Measurements from ENCODE around the gene INPP5A. TPM values are rescaled to one million over a fixed set of nuclear protein-coding genes. Genes with fewer than 3 reads are reported as not detected.

INPP5A gene
- total RNA-seq, 1 experiment from 2014 or later = 12.3 TPM

DNA sequence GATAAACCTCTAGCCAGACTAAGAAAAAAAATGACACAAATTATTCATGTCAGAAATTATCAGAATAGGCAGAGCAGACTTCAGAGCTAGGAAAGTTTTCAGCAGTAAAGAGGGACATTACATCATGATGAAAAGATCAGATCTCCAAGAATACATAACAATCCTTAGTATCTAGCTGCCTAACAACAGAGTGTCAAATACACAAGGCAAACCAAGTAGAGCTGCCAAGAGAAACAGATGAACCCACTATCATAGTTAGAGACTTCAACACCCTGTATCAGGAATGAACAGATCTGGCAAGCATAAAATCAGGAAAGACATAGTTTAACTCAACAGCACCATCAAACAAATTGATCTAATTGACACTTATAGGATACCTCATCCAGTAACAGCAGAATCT, 156.1 kb downstream of the INPP5A start:
- Histone ChIP-seq H3K4me1 (ENCODE audit: control insufficient read depth in 1 of 2, insufficient read depth in 2 of 2, low read length in 2 of 2) (no peaks in the 10 kb centered on the region), H3K79me2 (ENCODE audit: insufficient read depth, low read length) (no peaks in the 10 kb centered on the region), H3K4me3 (replicated peaks in 1 of 2; ENCODE audit: low read depth in 1 of 2, low read length in 2 of 2) (no peak overlapping the region), H3K27ac (ENCODE audit: low read depth, low read length) (no peak overlapping the region), H3K4me2 (ENCODE audit: low read length) (no peak overlapping the region), H3K9me2 (ENCODE audit: insufficient read depth) (no peaks in the 10 kb centered on the region), H3K36me3 (ENCODE audit: control insufficient read depth in 1 of 2, insufficient read depth in 2 of 2, low read length in 2 of 2) (no peaks in the 10 kb centered on the region), H2AFZ (ENCODE audit: low read depth, low read length, poor library complexity, severe bottlenecking) (no peak overlapping the region), H3K9me3 (ENCODE audit: control insufficient read depth in 1 of 2, insufficient read depth in 1 of 2, low read depth in 1 of 2, low read length in 2 of 2) (no peaks in the 10 kb centered on the region), H3K9ac (ENCODE audit: low read length) (no peak overlapping the region), H4K20me1 (ENCODE audit: insufficient read depth) (no peaks in the 10 kb centered on the region), H3K27me3 (ENCODE audit: insufficient read depth, low read length) (no peaks in the 10 kb centered on the region)
- no TSS peak for BruUV-seq (replicated peaks)
- intact Hi-C loops (cut with micrococcal nuclease) = no loop called here
- no peak for TF ChIP-seq EZH2phosphoT487 (IDR thresholded peaks at IDR 0.05; ENCODE audit: borderline replicate concordance)
- POLR2A ChIA-PET = no interaction called here
- ATAC-seq (no peak), DNase-seq (ENCODE audit: low read depth, low spot score) (no peak)
- CTCF ChIA-PET = no interaction called here
- RAD21 ChIA-PET (ENCODE audit: low non-redundant PET in 1 of 2, low total read pairs in 2 of 2, uncharacterized antibody in 2 of 2, unreplicated experiment in 2 of 2) = no interaction called here

DNA sequence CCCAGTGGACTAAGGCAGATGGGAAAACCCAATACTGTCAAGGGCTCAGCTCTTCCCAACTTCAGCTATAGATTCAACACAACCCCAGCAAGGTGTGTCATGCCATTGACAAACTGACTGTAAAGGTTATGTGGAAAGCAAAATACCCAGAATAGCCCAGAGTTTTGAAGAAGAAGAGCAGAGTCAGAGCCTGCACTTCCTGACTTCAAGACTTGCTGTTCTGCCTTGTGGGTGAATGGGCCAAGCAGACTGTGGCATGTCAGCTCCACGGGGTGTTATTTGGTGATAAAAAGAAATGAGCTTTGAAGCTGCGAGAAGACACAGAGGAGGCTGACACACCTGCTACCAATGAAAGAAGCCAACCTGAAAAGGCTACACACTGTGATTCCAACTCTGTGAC, 158.6 kb downstream of the INPP5A start:
- intact Hi-C loops (cut with micrococcal nuclease) = no loop called here
- BruUV-seq (replicated peaks) = no TSS peak
- TF ChIP-seq CEBPB (IDR thresholded peaks at IDR 0.05; ENCODE audit: low read depth) (no peak), ZNF274 (IDR thresholded peaks at IDR 0.05; ENCODE audit: low read depth, low read length) (no peak), SRF (IDR thresholded peaks at IDR 0.05; ENCODE audit: low read depth) (no peak), YY1 (IDR thresholded peaks at IDR 0.05; ENCODE audit: extremely low read depth, insufficient replicate concordance, low read depth, low read length) (no peak), POLR2A (IDR thresholded peaks at IDR 0.05; ENCODE audit: borderline replicate concordance, extremely low read depth, insufficient read depth, insufficient read length) (no peak), ELF1 (IDR thresholded peaks at IDR 0.05; ENCODE audit: borderline replicate concordance, low read depth) (no peak), EZH2phosphoT487 (IDR thresholded peaks at IDR 0.05; ENCODE audit: borderline replicate concordance) (no peak), RAD21 (IDR thresholded peaks at IDR 0.05; ENCODE audit: low read depth) (no peak)
- TF ChIP-seq, protein P1, sequence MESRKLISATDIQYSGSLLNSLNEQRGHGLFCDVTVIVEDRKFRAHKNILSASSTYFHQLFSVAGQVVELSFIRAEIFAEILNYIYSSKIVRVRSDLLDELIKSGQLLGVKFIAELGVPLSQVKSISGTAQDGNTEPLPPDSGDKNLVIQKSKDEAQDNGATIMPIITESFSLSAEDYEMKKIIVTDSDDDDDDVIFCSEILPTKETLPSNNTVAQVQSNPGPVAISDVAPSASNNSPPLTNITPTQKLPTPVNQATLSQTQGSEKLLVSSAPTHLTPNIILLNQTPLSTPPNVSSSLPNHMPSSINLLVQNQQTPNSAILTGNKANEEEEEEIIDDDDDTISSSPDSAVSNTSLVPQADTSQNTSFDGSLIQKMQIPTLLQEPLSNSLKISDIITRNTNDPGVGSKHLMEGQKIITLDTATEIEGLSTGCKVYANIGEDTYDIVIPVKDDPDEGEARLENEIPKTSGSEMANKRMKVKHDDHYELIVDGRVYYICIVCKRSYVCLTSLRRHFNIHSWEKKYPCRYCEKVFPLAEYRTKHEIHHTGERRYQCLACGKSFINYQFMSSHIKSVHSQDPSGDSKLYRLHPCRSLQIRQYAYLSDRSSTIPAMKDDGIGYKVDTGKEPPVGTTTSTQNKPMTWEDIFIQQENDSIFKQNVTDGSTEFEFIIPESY (IDR thresholded peaks at IDR 0.05; ENCODE audit: extremely low read depth, insufficient replicate concordance, low read length) = no peak
- TF ChIP-seq, protein P2, sequence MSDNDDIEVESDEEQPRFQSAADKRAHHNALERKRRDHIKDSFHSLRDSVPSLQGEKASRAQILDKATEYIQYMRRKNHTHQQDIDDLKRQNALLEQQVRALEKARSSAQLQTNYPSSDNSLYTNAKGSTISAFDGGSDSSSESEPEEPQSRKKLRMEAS (IDR thresholded peaks at IDR 0.05) = no peak
- TF ChIP-seq, protein P3, sequence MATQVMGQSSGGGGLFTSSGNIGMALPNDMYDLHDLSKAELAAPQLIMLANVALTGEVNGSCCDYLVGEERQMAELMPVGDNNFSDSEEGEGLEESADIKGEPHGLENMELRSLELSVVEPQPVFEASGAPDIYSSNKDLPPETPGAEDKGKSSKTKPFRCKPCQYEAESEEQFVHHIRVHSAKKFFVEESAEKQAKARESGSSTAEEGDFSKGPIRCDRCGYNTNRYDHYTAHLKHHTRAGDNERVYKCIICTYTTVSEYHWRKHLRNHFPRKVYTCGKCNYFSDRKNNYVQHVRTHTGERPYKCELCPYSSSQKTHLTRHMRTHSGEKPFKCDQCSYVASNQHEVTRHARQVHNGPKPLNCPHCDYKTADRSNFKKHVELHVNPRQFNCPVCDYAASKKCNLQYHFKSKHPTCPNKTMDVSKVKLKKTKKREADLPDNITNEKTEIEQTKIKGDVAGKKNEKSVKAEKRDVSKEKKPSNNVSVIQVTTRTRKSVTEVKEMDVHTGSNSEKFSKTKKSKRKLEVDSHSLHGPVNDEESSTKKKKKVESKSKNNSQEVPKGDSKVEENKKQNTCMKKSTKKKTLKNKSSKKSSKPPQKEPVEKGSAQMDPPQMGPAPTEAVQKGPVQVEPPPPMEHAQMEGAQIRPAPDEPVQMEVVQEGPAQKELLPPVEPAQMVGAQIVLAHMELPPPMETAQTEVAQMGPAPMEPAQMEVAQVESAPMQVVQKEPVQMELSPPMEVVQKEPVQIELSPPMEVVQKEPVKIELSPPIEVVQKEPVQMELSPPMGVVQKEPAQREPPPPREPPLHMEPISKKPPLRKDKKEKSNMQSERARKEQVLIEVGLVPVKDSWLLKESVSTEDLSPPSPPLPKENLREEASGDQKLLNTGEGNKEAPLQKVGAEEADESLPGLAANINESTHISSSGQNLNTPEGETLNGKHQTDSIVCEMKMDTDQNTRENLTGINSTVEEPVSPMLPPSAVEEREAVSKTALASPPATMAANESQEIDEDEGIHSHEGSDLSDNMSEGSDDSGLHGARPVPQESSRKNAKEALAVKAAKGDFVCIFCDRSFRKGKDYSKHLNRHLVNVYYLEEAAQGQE (IDR thresholded peaks at IDR 0.05; ENCODE audit: low read depth) = no peak
- TF ChIP-seq, protein P4, sequence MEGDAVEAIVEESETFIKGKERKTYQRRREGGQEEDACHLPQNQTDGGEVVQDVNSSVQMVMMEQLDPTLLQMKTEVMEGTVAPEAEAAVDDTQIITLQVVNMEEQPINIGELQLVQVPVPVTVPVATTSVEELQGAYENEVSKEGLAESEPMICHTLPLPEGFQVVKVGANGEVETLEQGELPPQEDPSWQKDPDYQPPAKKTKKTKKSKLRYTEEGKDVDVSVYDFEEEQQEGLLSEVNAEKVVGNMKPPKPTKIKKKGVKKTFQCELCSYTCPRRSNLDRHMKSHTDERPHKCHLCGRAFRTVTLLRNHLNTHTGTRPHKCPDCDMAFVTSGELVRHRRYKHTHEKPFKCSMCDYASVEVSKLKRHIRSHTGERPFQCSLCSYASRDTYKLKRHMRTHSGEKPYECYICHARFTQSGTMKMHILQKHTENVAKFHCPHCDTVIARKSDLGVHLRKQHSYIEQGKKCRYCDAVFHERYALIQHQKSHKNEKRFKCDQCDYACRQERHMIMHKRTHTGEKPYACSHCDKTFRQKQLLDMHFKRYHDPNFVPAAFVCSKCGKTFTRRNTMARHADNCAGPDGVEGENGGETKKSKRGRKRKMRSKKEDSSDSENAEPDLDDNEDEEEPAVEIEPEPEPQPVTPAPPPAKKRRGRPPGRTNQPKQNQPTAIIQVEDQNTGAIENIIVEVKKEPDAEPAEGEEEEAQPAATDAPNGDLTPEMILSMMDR (IDR thresholded peaks at IDR 0.05 in 2 of 3, conservative IDR thresholded peaks at IDR 0.05 in 1 of 3; ENCODE audit: borderline replicate concordance in 1 of 3, insufficient read depth in 1 of 3, low read depth in 2 of 3, low read length in 2 of 3) = no peak

More for the DNA sequence above, 158.6 kb downstream of the INPP5A start:
- no peaks in the 10 kb centered on the region for H3K9me2 ChIP-seq (ENCODE audit: insufficient read depth)
- RAD21 ChIA-PET (ENCODE audit: low non-redundant PET in 1 of 2, low total read pairs in 2 of 2, uncharacterized antibody in 2 of 2, unreplicated experiment in 2 of 2) = no interaction called here
- H2AFZ ChIP-seq (ENCODE audit: low read depth, low read length, poor library complexity, severe bottlenecking) = no peak overlapping the region
- H3K27me3 ChIP-seq (ENCODE audit: insufficient read depth, low read length) = no peaks in the 10 kb centered on the region
- no peaks in the 10 kb centered on the region for H3K79me2 ChIP-seq (ENCODE audit: insufficient read depth, low read length)
- ATAC-seq (no peak), DNase-seq (ENCODE audit: low read depth, low spot score) (no peak)
- H3K36me3 ChIP-seq (ENCODE audit: control insufficient read depth in 1 of 2, insufficient read depth in 2 of 2, low read length in 2 of 2) = no peaks in the 10 kb centered on the region
- no peaks in the 10 kb centered on the region for H4K20me1 ChIP-seq (ENCODE audit: insufficient read depth)
- no peak overlapping the region for H3K27ac ChIP-seq (ENCODE audit: low read depth, low read length)
- CTCF ChIA-PET = no interaction called here
- no peak overlapping the region for H3K4me3 ChIP-seq (replicated peaks in 1 of 2; ENCODE audit: low read depth in 1 of 2, low read length in 2 of 2)
- no peaks in the 10 kb centered on the region for H3K4me1 ChIP-seq (ENCODE audit: control insufficient read depth in 1 of 2, insufficient read depth in 2 of 2, low read length in 2 of 2)
- no peak overlapping the region for H3K9ac ChIP-seq (ENCODE audit: low read length)
- no peaks in the 10 kb centered on the region for H3K9me3 ChIP-seq (ENCODE audit: control insufficient read depth in 1 of 2, insufficient read depth in 1 of 2, low read depth in 1 of 2, low read length in 2 of 2)
- POLR2A ChIA-PET = no interaction called here
- no peak overlapping the region for H3K4me2 ChIP-seq (ENCODE audit: low read length)
